Large intestine (tissue), 3 donors: ENCODE measurements around the gene TTC24. TPM values are rescaled to one million over a fixed set of nuclear protein-coding genes. Genes with fewer than 3 reads are reported as not detected.
A peak's percentile ranks its signal among the peaks of the same experiment; 100 is the strongest.

Experiments
- DNase-seq, 2 donors: peaks; one replicate each; pipeline versions ENCODE4 v3.0.0 to v3.0.0-alpha.2; 2013
- H3K27ac ChIP-seq: one replicate; pipeline ENCODE4 v1.5.1; 2013; ENCODE audit warnings: low read length
- H3K27me3 ChIP-seq: 2 replicates; pipeline ENCODE4 v1.6.1; 2013; ENCODE audit warnings: low read length; ENCODE audit not compliant: control insufficient read depth, insufficient read depth
- H3K36me3 ChIP-seq: 2 replicates; pipeline ENCODE4 v1.6.1; 2013; ENCODE audit warnings: low read length; ENCODE audit not compliant: control insufficient read depth, insufficient read depth
- H3K4me1 ChIP-seq: one replicate; pipeline ENCODE4 v1.6.1; 2013; ENCODE audit warnings: low read length; ENCODE audit not compliant: control insufficient read depth, insufficient read depth
- H3K4me3 ChIP-seq: one replicate; pipeline ENCODE4 v1.5.1; 2013; ENCODE audit warnings: low read length
- H3K9me3 ChIP-seq: one replicate; pipeline ENCODE4 v1.6.1; 2013; ENCODE audit warnings: mild to moderate bottlenecking, low read depth, low read length, moderate library complexity; ENCODE audit not compliant: control insufficient read depth
- WGBS: methylation state at CpG from one replicate; pipeline ENCODE4 v1.1.5; 2013; ENCODE audit warnings: low lambda C conversion rate; ENCODE audit not compliant: insufficient coverage; 5-methylcytosine and 5-hydroxymethylcytosine counted together
- polyA plus RNA-seq: library from polyadenylated mRNA; unstranded; fragments of 120-200 nt; gene quantifications from one replicate; pipeline ENCODE4 v1.2.1, GENCODE V29; 2013

Gene TTC24
- polyA plus RNA-seq, 1 donor, result 0.15 TPM

GRCh38 chr1:156571919-156572662 is 7.4 kb upstream of the TTC24 start, which contains the start of gene IQGAP3:
Gene IQGAP3, minus strand, starts transcription at chr1:156572565. Its CDS starts 36 bp downstream, at chr1:156572529.
- Histone ChIP-seq H3K4me1 (peaks cover 19% of the 10 kb centered on the region), H3K27me3 (peaks cover 2% of the 10 kb centered on the region), H3K27ac (peak within 1 kb of the TSS; percentile 93), H3K4me3 (peak within 1 kb of the TSS; percentile 60), H3K9me3 (no peaks in the 10 kb centered on the region), H3K36me3 (no peaks in the 10 kb centered on the region)
- peak; percentile 88 to 89 for DNase-seq
- WGBS, result no CpG with 5 or more reads among the region's 38 CpGs

- DNase-seq, result no peak
- WGBS, result no CpG with 5 or more reads among the region's 10 CpGs
- H3K36me3 ChIP-seq, result no peaks in the 10 kb centered on the region
- peaks cover 19% of the 10 kb centered on the region for H3K4me1 ChIP-seq
- H3K4me3 ChIP-seq, result peak overlapping the region; percentile 60
- no peak overlapping the region for H3K27ac ChIP-seq
- peaks cover 2% of the 10 kb centered on the region for H3K27me3 ChIP-seq
- no peaks in the 10 kb centered on the region for H3K9me3 ChIP-seq
Observed at GRCh38 chr1:156572663-156573018, 6.9 kb upstream of the TTC24 start.

GRCh38 chr1:156574039-156574633 is 5.4 kb upstream of the TTC24 start:
- DNase-seq, result no peak
- WGBS, result 100% methylated on average over 1 of the region's 2 CpGs

GRCh38 chr1:156577550-156577949 is 2.0 kb upstream of the TTC24 start:
- no peak for DNase-seq

More at GRCh38 chr1:156574039-156574633, 5.4 kb upstream of the TTC24 start:
- Histone ChIP-seq H3K27ac (no peak overlapping the region), H3K9me3 (no peaks in the 10 kb centered on the region), H3K4me3 (no peak overlapping the region), H3K4me1 (peaks cover 19% of the 10 kb centered on the region), H3K36me3 (no peaks in the 10 kb centered on the region), H3K27me3 (peaks cover 2% of the 10 kb centered on the region)

GRCh38 chr1:156578055-156578454 is 1.5 kb upstream of the TTC24 start:
- H3K4me3 ChIP-seq, result no peak overlapping the region
- H3K27me3 ChIP-seq, result peaks cover 2% of the 10 kb centered on the region
- H3K9me3 ChIP-seq, result no peaks in the 10 kb centered on the region
- WGBS, result no CpG with 5 or more reads among the region's 7 CpGs
- no peak overlapping the region for H3K27ac ChIP-seq
- DNase-seq, result no peak
- H3K36me3 ChIP-seq, result no peaks in the 10 kb centered on the region
- no peaks in the 10 kb centered on the region for H3K4me1 ChIP-seq

More at GRCh38 chr1:156577550-156577949, 2.0 kb upstream of the TTC24 start:
- Histone ChIP-seq H3K4me3 (no peak overlapping the region), H3K27me3 (peaks cover 2% of the 10 kb centered on the region), H3K4me1 (peaks cover 2% of the 10 kb centered on the region), H3K9me3 (no peaks in the 10 kb centered on the region), H3K36me3 (no peaks in the 10 kb centered on the region), H3K27ac (no peak overlapping the region)
- WGBS, result no CpG with 5 or more reads among the region's 3 CpGs

GRCh38 chr1:156581661-156582387 is 2.3 kb downstream of the TTC24 start:
- WGBS, result no CpG with 5 or more reads among the region's 21 CpGs
- no peak overlapping the region for H3K27ac ChIP-seq
- no peaks in the 10 kb centered on the region for H3K27me3 ChIP-seq
- no peaks in the 10 kb centered on the region for H3K4me1 ChIP-seq
- H3K4me3 ChIP-seq, result no peak overlapping the region
- no peak for DNase-seq
- H3K36me3 ChIP-seq, result no peaks in the 10 kb centered on the region
- H3K9me3 ChIP-seq, result no peaks in the 10 kb centered on the region

- no peak for DNase-seq
- no peaks in the 10 kb centered on the region for H3K27me3 ChIP-seq
- H3K4me3 ChIP-seq, result no peak overlapping the region
- H3K36me3 ChIP-seq, result no peaks in the 10 kb centered on the region
- no peaks in the 10 kb centered on the region for H3K4me1 ChIP-seq
- H3K27ac ChIP-seq, result no peak overlapping the region
- no peaks in the 10 kb centered on the region for H3K9me3 ChIP-seq
- no CpG with 5 or more reads among the region's 9 CpGs for WGBS
Observed at GRCh38 chr1:156582388-156583017, 3.0 kb downstream of the TTC24 start.

- peak; percentile 55 to 71 for DNase-seq
- Histone ChIP-seq H3K4me3 (no peak overlapping the region), H3K9me3 (no peaks in the 10 kb centered on the region), H3K27ac (no peak overlapping the region), H3K36me3 (no peaks in the 10 kb centered on the region), H3K4me1 (no peaks in the 10 kb centered on the region), H3K27me3 (no peaks in the 10 kb centered on the region)
- 15% methylated on average over 6 of the region's 20 CpGs for WGBS
Observed at GRCh38 chr1:156583821-156584622, 4.5 kb downstream of the TTC24 start.

GRCh38 chr1:156584813-156585212 is 5.3 kb downstream of the TTC24 start:
- DNase-seq, result no peak
- Histone ChIP-seq H3K9me3 (no peaks in the 10 kb centered on the region), H3K27ac (no peak overlapping the region), H3K36me3 (no peaks in the 10 kb centered on the region), H3K4me3 (no peak overlapping the region), H3K4me1 (no peaks in the 10 kb centered on the region), H3K27me3 (no peaks in the 10 kb centered on the region)
- WGBS, result no CpG with 5 or more reads among the region's 11 CpGs
